HEK293 (cell line): ENCODE results near the gene MED13L.

ENCODE experiments used
- BCL6B ChIP-seq: fragments of 450-650 bp; formaldehyde crosslinking; IDR thresholded peaks from 2 replicates; pipeline ENCODE4 v1.5.1; 2017; ENCODE audit warnings: missing biosample characterization, missing genetic modification characterization
- HOXC10 ChIP-seq: sonication (generic); formaldehyde crosslinking; IDR thresholded peaks from 2 replicates; pipeline ENCODE4 v1.8.1; 2023; ENCODE audit warnings: mild to moderate bottlenecking, missing genetic modification reagents
- MZF1 ChIP-seq: fragments of 450-650 bp; formaldehyde crosslinking; IDR thresholded peaks from 2 replicates; pipeline ENCODE4 v1.5.1; 2017; ENCODE audit warnings: missing biosample characterization, missing genetic modification characterization, borderline replicate concordance
- SCRT1 ChIP-seq: fragments of 450-650 bp; formaldehyde crosslinking; IDR thresholded peaks from 2 replicates; pipeline ENCODE4 v1.5.1; 2016; ENCODE audit warnings: missing biosample characterization, missing genetic modification characterization, borderline replicate concordance
- SCRT2 ChIP-seq: fragments of 450-650 bp; formaldehyde crosslinking; IDR thresholded peaks from 2 replicates; pipeline ENCODE4 v1.5.1; 2016; ENCODE audit warnings: missing biosample characterization, missing genetic modification characterization
- TSHZ1 ChIP-seq: fragments of 450-650 bp; formaldehyde crosslinking; IDR thresholded peaks from 2 replicates; pipeline ENCODE4 v1.5.1; 2016; ENCODE audit warnings: missing biosample characterization, missing genetic modification characterization, borderline replicate concordance
- WT1 ChIP-seq: fragments of 450-650 bp; formaldehyde crosslinking; IDR thresholded peaks from 2 replicates; pipeline ENCODE4 v1.5.1; 2016; ENCODE audit warnings: missing biosample characterization, missing genetic modification characterization
- ZBTB1 ChIP-seq: fragments of 450-650 bp; formaldehyde crosslinking; IDR thresholded peaks from 2 replicates; pipeline ENCODE4 v1.5.1; 2016; ENCODE audit warnings: missing biosample characterization, missing genetic modification characterization
- ZBTB20 ChIP-seq: fragments of 450-650 bp; formaldehyde crosslinking; IDR thresholded peaks from 2 replicates; pipeline ENCODE4 v1.5.1; 2016; ENCODE audit warnings: missing biosample characterization, missing genetic modification characterization
- ZBTB7A ChIP-seq: fragments of 450-650 bp; formaldehyde crosslinking; IDR thresholded peaks from 2 replicates; pipeline ENCODE4 v1.5.1; 2016; ENCODE audit warnings: low read depth, missing biosample characterization, missing genetic modification characterization
- ZEB2 ChIP-seq: fragments of 450-650 bp; formaldehyde crosslinking; IDR thresholded peaks from 2 replicates; pipeline ENCODE4 v1.5.1; 2016; ENCODE audit warnings: missing biosample characterization, missing genetic modification characterization
- ZFP41 ChIP-seq: fragments of 450-650 bp; formaldehyde crosslinking; IDR thresholded peaks from 2 replicates; pipeline ENCODE4 v1.5.1; 2016; ENCODE audit warnings: missing biosample characterization, missing genetic modification characterization, borderline replicate concordance
- ZNF114 ChIP-seq: fragments of 450-650 bp; formaldehyde crosslinking; IDR thresholded peaks from 2 replicates; pipeline ENCODE4 v1.5.0; 2017; ENCODE audit warnings: missing biosample characterization, missing genetic modification characterization
- ZNF121 ChIP-seq: fragments of 450-650 bp; formaldehyde crosslinking; IDR thresholded peaks from 2 replicates; pipeline ENCODE4 v1.5.1; 2016; ENCODE audit warnings: missing biosample characterization, missing genetic modification characterization
- ZNF133 ChIP-seq: fragments of 450-650 bp; formaldehyde crosslinking; IDR thresholded peaks from 2 replicates; pipeline ENCODE4 v1.5.1; 2016; ENCODE audit warnings: missing biosample characterization, missing genetic modification characterization
- ZNF169 ChIP-seq: fragments of 450-650 bp; formaldehyde crosslinking; IDR thresholded peaks from 2 replicates; pipeline ENCODE4 v1.5.1; 2016; ENCODE audit warnings: missing biosample characterization, missing genetic modification characterization
- ZNF174 ChIP-seq: fragments of 450-650 bp; formaldehyde crosslinking; IDR thresholded peaks from 2 replicates; pipeline ENCODE4 v1.5.0; 2017; ENCODE audit warnings: missing biosample characterization, mild to moderate bottlenecking, missing genetic modification characterization
- ZNF175 ChIP-seq: fragments of 450-650 bp; formaldehyde crosslinking; IDR thresholded peaks from 2 replicates; pipeline ENCODE4 v1.5.1; 2016; ENCODE audit warnings: missing biosample characterization, missing genetic modification characterization
- ZNF184 ChIP-seq: fragments of 450-650 bp; IDR thresholded peaks from 2 replicates; pipeline ENCODE4 v1.5.1; 2018; ENCODE audit warnings: missing biosample characterization, mild to moderate bottlenecking, missing genetic modification characterization
- ZNF239 ChIP-seq: fragments of 450-650 bp; formaldehyde crosslinking; IDR thresholded peaks from 2 replicates; pipeline ENCODE4 v1.5.1; 2016; ENCODE audit warnings: missing biosample characterization, missing genetic modification characterization
- ZNF248 ChIP-seq: fragments of 450-650 bp; formaldehyde crosslinking; IDR thresholded peaks from 2 replicates; pipeline ENCODE4 v1.5.1; 2017; ENCODE audit warnings: missing biosample characterization, missing genetic modification characterization
- ZNF391 ChIP-seq: fragments of 450-650 bp; formaldehyde crosslinking; IDR thresholded peaks from 2 replicates; pipeline ENCODE4 v1.5.1; 2016; ENCODE audit warnings: low read depth, missing biosample characterization, missing genetic modification characterization, borderline replicate concordance
- ZNF423 ChIP-seq: fragments of 450-650 bp; formaldehyde crosslinking; IDR thresholded peaks from 2 replicates; pipeline ENCODE4 v1.5.1; 2016; ENCODE audit warnings: missing biosample characterization, missing genetic modification characterization
- ZNF514 ChIP-seq: fragments of 450-650 bp; formaldehyde crosslinking; IDR thresholded peaks from 2 replicates; pipeline ENCODE4 v1.5.1; 2016; ENCODE audit warnings: missing biosample characterization, missing genetic modification characterization
- ZNF521 ChIP-seq: fragments of 450-650 bp; formaldehyde crosslinking; IDR thresholded peaks from 2 replicates; pipeline ENCODE4 v1.5.1; 2017; ENCODE audit warnings: missing biosample characterization, mild to moderate bottlenecking, missing genetic modification characterization
- ZNF629 ChIP-seq: fragments of 450-650 bp; formaldehyde crosslinking; IDR thresholded peaks from 2 replicates; pipeline ENCODE4 v1.5.1; 2017; ENCODE audit warnings: missing biosample characterization, missing genetic modification characterization
- ZNF664 ChIP-seq: fragments of 450-650 bp; formaldehyde crosslinking; IDR thresholded peaks from 2 replicates; pipeline ENCODE4 v1.5.1; 2016; ENCODE audit warnings: missing biosample characterization, missing genetic modification characterization
- ZNF777 ChIP-seq: fragments of 450-650 bp; formaldehyde crosslinking; IDR thresholded peaks from 2 replicates; pipeline ENCODE4 v1.5.1; 2017; ENCODE audit warnings: missing biosample characterization, missing genetic modification characterization, borderline replicate concordance
- ZNF843 ChIP-seq: fragments of 450-650 bp; formaldehyde crosslinking; IDR thresholded peaks from 2 replicates; pipeline ENCODE4 v1.5.1; 2016; ENCODE audit warnings: missing biosample characterization, missing genetic modification characterization
- ZXDB ChIP-seq: fragments of 450-650 bp; formaldehyde crosslinking; IDR thresholded peaks from 2 replicates; pipeline ENCODE4 v1.5.1; 2016; ENCODE audit warnings: missing biosample characterization, missing genetic modification characterization
- TF ChIP-seq, protein P1 (sequence below): fragments of 450-650 bp; formaldehyde crosslinking; IDR thresholded peaks from 2 replicates; pipeline ENCODE4 v1.5.1; 2017; ENCODE audit warnings: missing biosample characterization, missing genetic modification characterization
- TF ChIP-seq, protein P2 (sequence below): fragments of 450-650 bp; formaldehyde crosslinking; IDR thresholded peaks from 2 replicates; pipeline ENCODE4 v1.5.1; 2016; ENCODE audit warnings: missing biosample characterization, missing genetic modification characterization, borderline replicate concordance

Gene MED13L

GRCh38 chr12:116233669-116234068 lies 43.8 kb downstream of the MED13L start (continued):
- no peak for TF ChIP-seq ZNF184 (tag by site-specific recombination)
- no peak; the same call in 1 of the 2 replicates for TF ChIP-seq ZXDB
- no peak for TF ChIP-seq ZNF521
- TF ChIP-seq ZNF114 (tag by site-specific recombination) = no peak
- TF ChIP-seq ZNF423 (tag by site-specific recombination) = 0 out of 2 replicates have a peak, but pooled peaks have one; percentile 30
- no peak for TF ChIP-seq ZNF174 (tag by site-specific recombination)
- TF ChIP-seq ZNF169 = no peak
- TF ChIP-seq, protein P1, sequence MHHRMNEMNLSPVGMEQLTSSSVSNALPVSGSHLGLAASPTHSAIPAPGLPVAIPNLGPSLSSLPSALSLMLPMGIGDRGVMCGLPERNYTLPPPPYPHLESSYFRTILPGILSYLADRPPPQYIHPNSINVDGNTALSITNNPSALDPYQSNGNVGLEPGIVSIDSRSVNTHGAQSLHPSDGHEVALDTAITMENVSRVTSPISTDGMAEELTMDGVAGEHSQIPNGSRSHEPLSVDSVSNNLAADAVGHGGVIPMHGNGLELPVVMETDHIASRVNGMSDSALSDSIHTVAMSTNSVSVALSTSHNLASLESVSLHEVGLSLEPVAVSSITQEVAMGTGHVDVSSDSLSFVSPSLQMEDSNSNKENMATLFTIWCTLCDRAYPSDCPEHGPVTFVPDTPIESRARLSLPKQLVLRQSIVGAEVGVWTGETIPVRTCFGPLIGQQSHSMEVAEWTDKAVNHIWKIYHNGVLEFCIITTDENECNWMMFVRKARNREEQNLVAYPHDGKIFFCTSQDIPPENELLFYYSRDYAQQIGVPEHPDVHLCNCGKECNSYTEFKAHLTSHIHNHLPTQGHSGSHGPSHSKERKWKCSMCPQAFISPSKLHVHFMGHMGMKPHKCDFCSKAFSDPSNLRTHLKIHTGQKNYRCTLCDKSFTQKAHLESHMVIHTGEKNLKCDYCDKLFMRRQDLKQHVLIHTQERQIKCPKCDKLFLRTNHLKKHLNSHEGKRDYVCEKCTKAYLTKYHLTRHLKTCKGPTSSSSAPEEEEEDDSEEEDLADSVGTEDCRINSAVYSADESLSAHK = no peak
- peak; percentile 71; the same call in 1 of the 2 replicates for TF ChIP-seq ZBTB20 (tag by site-specific recombination)
- no peak for TF ChIP-seq ZNF121
- TF ChIP-seq ZNF391 = no peak
- TF ChIP-seq MZF1 (tag by site-specific recombination) = peak; percentile 18; the same call in 1 of the 2 replicates
- TF ChIP-seq, protein P2, sequence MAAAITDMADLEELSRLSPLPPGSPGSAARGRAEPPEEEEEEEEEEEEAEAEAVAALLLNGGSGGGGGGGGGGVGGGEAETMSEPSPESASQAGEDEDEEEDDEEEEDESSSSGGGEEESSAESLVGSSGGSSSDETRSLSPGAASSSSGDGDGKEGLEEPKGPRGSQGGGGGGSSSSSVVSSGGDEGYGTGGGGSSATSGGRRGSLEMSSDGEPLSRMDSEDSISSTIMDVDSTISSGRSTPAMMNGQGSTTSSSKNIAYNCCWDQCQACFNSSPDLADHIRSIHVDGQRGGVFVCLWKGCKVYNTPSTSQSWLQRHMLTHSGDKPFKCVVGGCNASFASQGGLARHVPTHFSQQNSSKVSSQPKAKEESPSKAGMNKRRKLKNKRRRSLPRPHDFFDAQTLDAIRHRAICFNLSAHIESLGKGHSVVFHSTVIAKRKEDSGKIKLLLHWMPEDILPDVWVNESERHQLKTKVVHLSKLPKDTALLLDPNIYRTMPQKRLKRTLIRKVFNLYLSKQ (tag by site-specific recombination) = no peak
- TF ChIP-seq ZBTB1 (tag by site-specific recombination) = no peak
- no peak for TF ChIP-seq HOXC10
- TF ChIP-seq ZNF514 (tag by site-specific recombination) = no peak
- TF ChIP-seq ZNF248 (tag by site-specific recombination) = no peak
- TF ChIP-seq SCRT1 (tag by site-specific recombination) = no peak
- TF ChIP-seq TSHZ1 (tag by site-specific recombination) = no peak
- TF ChIP-seq ZEB2 (tag by site-specific recombination) = peak; percentile 67
- TF ChIP-seq SCRT2 = no peak
- no peak for TF ChIP-seq WT1
- TF ChIP-seq ZNF239 (tag by site-specific recombination) = no peak
- 0 out of 2 replicates have a peak, but pooled peaks have one; percentile 18 for TF ChIP-seq ZNF629 (tag by site-specific recombination)
- no peak for TF ChIP-seq ZNF664 (tag by site-specific recombination)
- TF ChIP-seq ZFP41 (tag by site-specific recombination) = no peak
- no peak for TF ChIP-seq ZBTB7A
- TF ChIP-seq BCL6B (tag by site-specific recombination) = no peak
- no peak for TF ChIP-seq ZNF175 (tag by site-specific recombination)
- TF ChIP-seq ZNF843 (tag by site-specific recombination) = peak; percentile 84
- TF ChIP-seq ZNF777 (tag by site-specific recombination) = no peak
- no peak for TF ChIP-seq ZNF133
